AG09319 (cell line): ENCODE measurements around the gene COL13A1.

Source experiments
- DNase-seq: peaks from one replicate; pipeline ENCODE4 v3.0.0-alpha.2; 2010; ENCODE audit warnings: low read depth; ENCODE audit errors: extremely low read depth
- CTCF ChIP-seq: IDR thresholded peaks from 2 replicates; pipeline ENCODE4 v1.5.1; 2011; ENCODE audit warnings: low read depth, mild to moderate bottlenecking, inconsistent platforms, low read length, moderate library complexity

The COL13A1 gene

DNA sequence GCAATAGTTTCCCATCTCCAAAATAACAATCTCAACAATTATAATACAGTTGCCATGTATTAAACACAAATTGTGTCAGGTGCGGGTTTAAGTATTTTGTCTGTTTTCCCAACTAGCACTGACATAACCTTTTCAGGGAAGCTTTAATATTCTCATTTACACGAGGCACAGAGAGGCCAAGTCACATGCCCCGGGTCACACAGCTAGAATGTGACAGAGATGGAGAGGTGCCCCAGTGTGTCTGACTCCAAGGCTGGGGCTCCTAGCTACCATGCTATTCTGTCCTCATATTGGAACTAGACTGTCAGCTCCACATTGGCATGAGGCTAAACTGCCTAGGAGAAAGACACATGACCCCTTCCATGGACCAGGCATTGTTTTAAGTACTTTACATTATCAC is 77.2 kb downstream of the COL13A1 start:
- TF ChIP-seq CTCF, result no peak
- DNase-seq, result no peak

DNA sequence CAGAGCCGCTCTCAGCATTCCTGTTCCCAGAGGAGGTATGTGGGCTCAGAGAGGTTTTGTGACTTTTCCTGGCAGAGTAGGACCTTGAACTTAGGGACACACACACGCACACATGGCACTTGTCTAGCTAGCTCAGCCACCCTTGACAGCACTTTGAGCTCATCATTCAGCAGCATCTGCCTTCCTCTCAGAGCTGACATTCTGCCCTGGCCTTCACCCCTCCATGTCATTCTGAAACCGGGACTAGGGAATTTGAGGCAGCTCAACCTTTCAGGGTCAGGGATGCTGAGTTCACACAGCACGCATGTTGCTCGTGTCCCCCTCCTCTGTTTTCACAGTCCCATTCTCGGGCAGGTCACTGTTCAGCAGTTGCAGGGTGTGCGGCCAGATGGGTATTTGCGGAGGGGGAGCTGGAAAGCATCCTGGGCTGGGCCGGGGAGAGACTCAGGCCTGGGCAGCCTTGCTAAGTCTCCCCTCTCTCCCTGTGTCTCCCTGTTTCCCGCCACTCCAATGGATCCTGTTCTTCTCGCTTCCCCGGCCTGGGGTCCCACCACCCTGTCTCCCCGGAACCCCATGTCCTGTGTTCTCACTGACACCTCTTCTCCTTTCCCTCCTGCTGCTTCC is 78.0 kb downstream of the COL13A1 start:
- no peak for TF ChIP-seq CTCF
- DNase-seq, result no peak

DNA sequence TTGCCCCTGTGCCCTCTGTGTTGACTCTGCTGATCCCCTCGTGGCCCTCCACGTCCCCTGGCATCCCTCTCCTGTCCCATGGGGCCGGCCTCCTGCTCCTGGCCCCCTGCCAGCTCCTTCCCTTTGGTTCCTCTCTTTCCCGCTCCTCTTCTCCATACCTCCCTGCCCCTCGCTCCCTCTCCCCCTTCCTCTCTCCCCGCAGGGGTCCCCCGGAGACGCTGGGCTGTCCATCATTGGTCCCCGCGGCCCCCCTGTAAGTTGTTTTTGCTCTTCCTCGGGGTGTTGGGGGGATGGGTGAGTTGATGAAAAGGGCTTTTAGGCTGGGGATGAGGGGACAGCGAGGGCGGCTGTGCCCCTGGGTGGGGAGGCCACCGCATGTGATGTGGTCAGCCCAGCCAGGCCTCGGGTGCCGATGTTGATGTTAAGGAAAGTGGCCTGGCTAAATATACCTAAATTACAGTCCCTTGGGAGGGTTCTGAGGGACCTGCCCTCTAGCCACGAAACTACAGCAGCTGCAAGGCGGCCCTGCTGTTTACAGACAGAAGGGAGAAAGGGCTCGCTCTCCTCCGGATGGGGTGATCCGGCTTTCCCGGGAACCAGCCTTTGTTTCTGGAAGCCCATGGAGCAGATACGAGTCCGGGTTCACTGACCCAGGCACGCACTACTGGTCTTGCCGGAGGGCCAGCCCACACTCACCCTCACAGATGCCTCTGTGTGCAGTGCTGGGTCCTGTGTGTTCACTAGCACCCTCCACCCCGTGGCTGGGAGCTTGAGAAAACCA is 78.8 kb downstream of the COL13A1 start:
- no peak for DNase-seq

GRCh38 chr10:69881202-69881601 is 79.5 kb downstream of the COL13A1 start:
- TF ChIP-seq CTCF, result no peak
- no peak for DNase-seq

More for the DNA sequence above, 78.8 kb downstream of the COL13A1 start:
- TF ChIP-seq CTCF, result no peak

DNA sequence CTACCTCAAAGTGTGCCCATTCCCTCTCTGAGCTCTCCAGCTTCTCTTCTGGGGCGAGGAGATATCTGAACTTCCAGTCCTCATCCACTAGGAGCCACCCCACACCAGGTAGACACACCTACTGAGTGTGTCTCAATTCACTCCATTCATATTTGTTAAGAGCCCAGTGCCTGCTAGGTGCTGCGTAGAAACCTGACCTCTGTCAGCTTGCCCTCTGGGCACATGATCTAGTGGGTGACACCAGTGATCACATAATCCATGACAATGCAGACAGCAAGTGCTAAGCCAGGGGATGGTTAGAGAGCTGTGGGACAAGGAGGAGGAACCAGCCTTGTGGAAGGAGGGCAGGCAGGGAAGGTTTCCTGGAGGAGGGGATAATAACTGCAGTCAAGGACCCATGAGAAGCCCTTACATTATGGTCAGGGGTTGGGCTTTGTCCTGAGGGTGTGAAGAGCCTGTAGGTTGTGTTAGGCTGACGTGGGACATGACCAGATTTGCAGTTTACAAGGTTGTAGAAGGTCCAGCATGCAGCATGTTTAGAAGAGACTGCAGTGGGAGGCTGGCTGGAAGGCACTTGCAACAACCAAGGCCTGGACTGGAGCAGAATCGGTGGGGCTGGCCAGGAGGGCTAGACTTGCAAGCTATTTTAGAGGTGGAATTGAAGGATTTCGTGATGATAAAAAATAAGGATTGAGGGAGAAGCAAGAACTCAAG is 81.8 kb downstream of the COL13A1 start:
- DNase-seq, result no peak
- TF ChIP-seq CTCF, result no peak

DNA sequence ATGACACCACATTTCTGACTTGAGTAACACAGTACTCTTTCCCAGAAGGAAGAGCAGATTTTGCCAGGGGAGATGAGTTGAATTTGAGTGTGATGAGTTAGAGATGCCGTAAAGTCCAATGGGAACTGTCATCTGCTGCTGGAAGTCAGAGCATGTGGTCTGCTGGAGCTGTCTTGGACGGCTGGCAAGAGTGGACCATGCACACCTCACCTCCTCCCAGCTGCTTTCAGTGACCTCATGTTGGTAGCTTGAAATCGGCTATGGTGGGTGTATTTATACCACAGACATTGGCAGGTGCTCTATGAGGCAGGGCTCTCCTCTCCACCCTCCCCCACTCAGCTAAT is 82.3 kb downstream of the COL13A1 start:
- no peak for TF ChIP-seq CTCF
- no peak for DNase-seq

GRCh38 chr10:69884686-69885085 is 83.0 kb downstream of the COL13A1 start:
- no peak for TF ChIP-seq CTCF
- DNase-seq, result no peak
